AG09319 (cell line): ENCODE data around the gene NHS.

Experiments
- DNase-seq: peaks from one replicate; pipeline ENCODE4 v3.0.0-alpha.2; 2010; ENCODE audit warnings: low read depth; ENCODE audit errors: extremely low read depth
- TF ChIP-seq, protein P1 (sequence below): IDR thresholded peaks from 2 replicates; pipeline ENCODE4 v1.5.1; 2011; ENCODE audit warnings: low read depth, mild to moderate bottlenecking, inconsistent platforms, low read length, moderate library complexity

The NHS gene

DNA sequence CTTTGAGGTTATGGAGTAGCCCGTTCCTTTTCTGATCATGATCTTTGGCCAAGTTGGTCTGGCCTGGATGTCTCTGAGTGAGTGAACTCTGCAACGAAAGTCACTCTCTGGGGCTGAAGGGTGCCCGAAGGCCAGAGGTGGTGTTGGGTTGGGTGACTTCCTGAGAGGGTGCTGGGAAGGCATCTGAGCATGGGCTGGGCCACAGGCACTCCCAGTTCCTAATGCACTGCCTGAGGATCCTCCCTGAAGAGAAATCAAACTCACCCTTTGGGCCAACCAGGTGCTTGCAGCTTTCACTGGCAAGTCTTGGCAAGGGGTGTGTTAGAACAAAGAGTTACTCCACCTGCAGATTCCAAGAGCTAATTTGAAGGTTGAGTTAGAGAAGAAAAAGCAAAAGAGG, 295.9 kb downstream of the NHS start:
- no peak for DNase-seq
- TF ChIP-seq, protein P1, sequence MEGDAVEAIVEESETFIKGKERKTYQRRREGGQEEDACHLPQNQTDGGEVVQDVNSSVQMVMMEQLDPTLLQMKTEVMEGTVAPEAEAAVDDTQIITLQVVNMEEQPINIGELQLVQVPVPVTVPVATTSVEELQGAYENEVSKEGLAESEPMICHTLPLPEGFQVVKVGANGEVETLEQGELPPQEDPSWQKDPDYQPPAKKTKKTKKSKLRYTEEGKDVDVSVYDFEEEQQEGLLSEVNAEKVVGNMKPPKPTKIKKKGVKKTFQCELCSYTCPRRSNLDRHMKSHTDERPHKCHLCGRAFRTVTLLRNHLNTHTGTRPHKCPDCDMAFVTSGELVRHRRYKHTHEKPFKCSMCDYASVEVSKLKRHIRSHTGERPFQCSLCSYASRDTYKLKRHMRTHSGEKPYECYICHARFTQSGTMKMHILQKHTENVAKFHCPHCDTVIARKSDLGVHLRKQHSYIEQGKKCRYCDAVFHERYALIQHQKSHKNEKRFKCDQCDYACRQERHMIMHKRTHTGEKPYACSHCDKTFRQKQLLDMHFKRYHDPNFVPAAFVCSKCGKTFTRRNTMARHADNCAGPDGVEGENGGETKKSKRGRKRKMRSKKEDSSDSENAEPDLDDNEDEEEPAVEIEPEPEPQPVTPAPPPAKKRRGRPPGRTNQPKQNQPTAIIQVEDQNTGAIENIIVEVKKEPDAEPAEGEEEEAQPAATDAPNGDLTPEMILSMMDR, result no peak

DNA sequence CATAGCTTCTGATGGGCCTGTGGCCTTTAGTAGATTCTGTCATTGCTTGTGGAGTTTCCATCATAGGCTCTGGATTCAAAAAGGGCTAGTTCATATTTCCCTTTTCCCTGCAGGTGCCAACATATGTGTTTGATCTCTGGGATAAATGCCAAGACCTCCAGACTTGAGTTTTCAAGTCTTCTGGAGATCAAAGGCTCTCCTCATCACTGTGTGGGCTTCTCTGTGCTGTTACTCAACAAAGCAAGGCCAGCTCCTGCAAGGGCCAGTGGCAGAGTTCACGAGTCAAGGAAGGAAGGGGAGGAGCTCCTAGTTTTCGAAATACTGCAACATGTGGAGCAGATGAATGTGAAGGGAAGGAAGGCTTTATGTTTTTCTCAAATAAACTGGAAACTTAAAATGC, 299.6 kb downstream of the NHS start:
- no peak for DNase-seq
- TF ChIP-seq, protein P1, result no peak

DNA sequence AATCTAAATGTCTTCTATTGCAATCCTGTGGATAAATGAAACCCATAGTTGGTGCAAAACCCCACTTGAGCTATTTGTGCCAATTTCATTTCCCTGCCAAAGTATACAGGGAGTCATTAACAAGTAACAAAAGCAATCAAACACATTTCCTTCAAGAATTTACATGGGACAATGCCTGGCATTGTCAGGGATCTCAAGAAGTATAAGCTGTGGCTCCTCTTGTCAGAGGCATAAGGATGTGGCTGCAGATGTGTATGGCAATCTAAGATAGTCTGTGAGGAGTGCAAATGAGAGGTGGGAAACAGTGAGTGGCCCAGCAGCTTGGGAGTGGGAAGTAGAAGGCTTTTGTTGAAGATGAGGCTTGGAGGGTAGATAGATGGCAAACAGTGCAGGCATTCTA, 304.3 kb downstream of the NHS start:
- DNase-seq, result no peak
- TF ChIP-seq, protein P1, result no peak

DNA sequence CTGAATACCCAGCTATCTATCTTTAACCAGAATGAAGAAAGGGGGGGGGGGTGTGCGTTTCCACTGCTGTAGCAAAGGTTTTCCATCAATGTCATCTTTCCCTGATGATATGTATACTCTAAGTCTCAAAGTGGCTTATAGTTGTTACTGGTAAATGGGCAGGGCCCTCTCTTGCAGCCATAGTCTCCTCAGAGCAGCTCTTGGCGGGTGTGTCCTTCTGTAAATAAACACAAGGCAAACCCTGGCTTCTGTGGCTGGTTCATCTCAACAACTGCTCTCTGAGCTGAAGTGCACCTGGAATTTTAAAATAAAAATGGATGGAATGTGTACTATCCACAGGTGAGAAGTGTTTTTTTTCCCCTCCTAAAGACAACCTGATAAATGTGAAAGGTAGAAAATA, 304.8 kb downstream of the NHS start:
- DNase-seq, result no peak
- TF ChIP-seq, protein P1, result no peak

DNA sequence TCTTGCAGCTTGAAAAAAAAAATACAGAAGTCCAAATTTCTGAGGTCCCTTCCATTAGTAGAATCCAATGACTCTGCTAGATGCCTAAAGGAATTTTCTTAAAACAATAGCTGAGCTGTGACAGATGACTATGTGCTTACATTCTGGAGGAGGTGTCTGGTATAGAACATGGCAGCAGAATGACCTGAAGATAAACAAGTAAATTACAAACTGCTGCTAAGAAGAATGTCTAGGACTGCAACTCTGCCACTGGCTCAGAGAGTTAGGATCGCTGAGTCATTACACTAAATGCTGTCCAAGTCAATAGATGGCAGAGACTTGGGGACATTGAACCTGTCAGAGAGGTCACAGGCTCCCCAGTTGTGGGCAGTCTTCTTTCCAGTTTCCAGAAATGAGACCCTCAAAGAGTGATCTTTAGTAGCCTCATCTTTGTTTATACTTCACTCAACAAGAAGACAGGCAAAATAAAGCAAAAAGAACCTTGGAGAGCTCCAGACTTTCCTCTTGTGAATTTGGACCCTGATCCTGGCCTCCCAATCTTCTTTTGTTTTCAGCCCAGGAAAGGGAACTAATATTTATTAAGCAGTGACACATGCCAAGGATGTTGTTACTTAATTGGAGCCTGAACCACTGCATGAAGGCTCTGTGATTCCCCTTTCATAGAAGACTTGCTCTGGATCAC, 305.9 kb downstream of the NHS start:
- TF ChIP-seq, protein P1, result no peak
- DNase-seq, result peak; percentile 39

DNA sequence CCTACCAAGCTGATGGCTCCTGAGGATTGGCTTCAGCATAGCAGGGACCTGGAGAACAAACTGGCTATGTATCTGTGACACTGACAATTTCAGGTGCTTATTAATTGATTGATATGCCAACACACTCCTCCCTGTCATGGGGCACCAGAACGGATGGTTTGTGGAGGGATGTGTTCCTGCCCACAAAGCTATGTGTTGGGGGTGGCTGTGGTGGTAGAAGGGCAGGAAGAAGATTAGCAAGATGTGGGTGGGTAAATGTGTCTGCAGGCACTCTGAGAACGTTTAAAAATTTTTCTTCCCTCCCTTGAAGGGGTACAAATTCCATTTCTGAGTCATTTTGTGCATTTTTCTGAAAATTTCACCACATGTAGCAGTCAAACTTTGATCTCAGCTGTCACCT, 307.3 kb downstream of the NHS start:
- no peak for DNase-seq
- TF ChIP-seq, protein P1, result no peak

DNA sequence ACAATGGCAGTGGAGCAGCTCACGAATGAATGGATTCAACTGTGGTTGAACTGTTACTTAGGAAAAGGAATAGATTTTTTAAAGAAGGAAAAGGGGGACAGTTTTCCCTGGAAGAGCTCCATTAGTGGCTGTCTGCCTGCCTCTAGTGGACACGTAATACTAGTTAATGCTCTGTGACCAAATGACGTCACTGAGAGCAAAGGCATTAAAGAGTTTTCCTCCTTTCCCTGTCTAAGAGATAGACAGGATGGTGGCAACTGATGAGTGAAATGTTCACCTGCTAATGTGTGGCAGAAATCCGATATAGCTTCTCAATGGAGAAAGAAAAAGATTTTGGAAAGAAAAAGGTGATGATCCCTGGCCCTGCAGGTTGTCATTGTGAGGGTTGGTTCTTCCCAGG, 310.0 kb downstream of the NHS start:
- no peak for DNase-seq
- TF ChIP-seq, protein P1, result no peak
